ENCODE data around the gene UIMC1.

- no peak for TF ChIP-seq POLR2A (IDR thresholded peaks at IDR 0.05)
- TF ChIP-seq, protein P1, sequence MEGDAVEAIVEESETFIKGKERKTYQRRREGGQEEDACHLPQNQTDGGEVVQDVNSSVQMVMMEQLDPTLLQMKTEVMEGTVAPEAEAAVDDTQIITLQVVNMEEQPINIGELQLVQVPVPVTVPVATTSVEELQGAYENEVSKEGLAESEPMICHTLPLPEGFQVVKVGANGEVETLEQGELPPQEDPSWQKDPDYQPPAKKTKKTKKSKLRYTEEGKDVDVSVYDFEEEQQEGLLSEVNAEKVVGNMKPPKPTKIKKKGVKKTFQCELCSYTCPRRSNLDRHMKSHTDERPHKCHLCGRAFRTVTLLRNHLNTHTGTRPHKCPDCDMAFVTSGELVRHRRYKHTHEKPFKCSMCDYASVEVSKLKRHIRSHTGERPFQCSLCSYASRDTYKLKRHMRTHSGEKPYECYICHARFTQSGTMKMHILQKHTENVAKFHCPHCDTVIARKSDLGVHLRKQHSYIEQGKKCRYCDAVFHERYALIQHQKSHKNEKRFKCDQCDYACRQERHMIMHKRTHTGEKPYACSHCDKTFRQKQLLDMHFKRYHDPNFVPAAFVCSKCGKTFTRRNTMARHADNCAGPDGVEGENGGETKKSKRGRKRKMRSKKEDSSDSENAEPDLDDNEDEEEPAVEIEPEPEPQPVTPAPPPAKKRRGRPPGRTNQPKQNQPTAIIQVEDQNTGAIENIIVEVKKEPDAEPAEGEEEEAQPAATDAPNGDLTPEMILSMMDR (IDR thresholded peaks at IDR 0.05) = no peak
Measured at GRCh38 chr5:176994460-176995121, 12.0 kb downstream of the UIMC1 start.

Data from right lobe of liver (tissue), 4 donors.